Cardiac muscle cell (in vitro differentiated cells and primary cell): ENCODE results near the gene FBXW2. TPM values are rescaled to one million over a fixed set of nuclear protein-coding genes. Genes with fewer than 3 reads are reported as not detected.
A peak's percentile ranks its signal among the peaks of the same experiment; 100 is the strongest.
"Not testable (repeated sequence)": the region's sequence is repeated elsewhere in the genome, so short reads cannot be mapped to it uniquely, and the experiment has no call there.

ENCODE experiments used
- DNase-seq, 2 donors: peaks; one replicate each; pipeline versions ENCODE4 v3.0.0 to v3.0.0-alpha.2; 2010 to 2017; ENCODE audit warnings: low read depth in 1 of 2, low spot score in 1 of 2
- H3K27ac ChIP-seq: fragments of 200-600 bp; sonication (generic); 2 replicates; pipeline ENCODE4 v1.5.1; 2016
- H3K27me3 ChIP-seq: fragments of 200-600 bp; sonication (generic); 2 replicates; pipeline ENCODE4 v1.6.0; 2016; ENCODE audit warnings: control low read depth
- H3K36me3 ChIP-seq: fragments of 200-600 bp; sonication (generic); 2 replicates; pipeline ENCODE4 v1.5.1; 2016; ENCODE audit warnings: control low read depth
- H3K4me1 ChIP-seq: fragments of 200-600 bp; sonication (generic); 2 replicates; pipeline ENCODE4 v1.8.1; 2017; ENCODE audit warnings: low read depth, mild to moderate bottlenecking, mixed run types
- H3K4me3 ChIP-seq: fragments of 200-600 bp; sonication (generic); 2 replicates; pipeline ENCODE4 v1.5.1; 2016; ENCODE audit warnings: mild to moderate bottlenecking
- H3K9me3 ChIP-seq: fragments of 200-600 bp; sonication (generic); 2 replicates; pipeline ENCODE4 v1.5.1; 2017; ENCODE audit warnings: low read depth, mild to moderate bottlenecking, control low read depth
- polyA plus RNA-seq: library from polyadenylated mRNA; unstranded; fragments of >200 nt; fragmentation: Nextera tagmentation; extraction: Ambion mirVana; gene quantifications from 2 replicates; pipeline ENCODE4 v1.2.1, GENCODE V29; 2016
- total RNA-seq: library from RNA; depleted of rRNA; stranded (reverse); fragments of >200 nt; gene quantifications from 2 replicates; pipeline ENCODE4 v1.2.3, GENCODE V29; 2016
- TF ChIP-seq, protein P1 (sequence below): IDR thresholded peaks from 2 replicates; pipeline ENCODE4 v1.5.1; 2012; ENCODE audit warnings: low read depth, mild to moderate bottlenecking, low read length

Gene FBXW2
- total and polyA plus RNA-seq, 2 experiments from 2014 or later, result 36.5 to 45.5 TPM

DNA sequence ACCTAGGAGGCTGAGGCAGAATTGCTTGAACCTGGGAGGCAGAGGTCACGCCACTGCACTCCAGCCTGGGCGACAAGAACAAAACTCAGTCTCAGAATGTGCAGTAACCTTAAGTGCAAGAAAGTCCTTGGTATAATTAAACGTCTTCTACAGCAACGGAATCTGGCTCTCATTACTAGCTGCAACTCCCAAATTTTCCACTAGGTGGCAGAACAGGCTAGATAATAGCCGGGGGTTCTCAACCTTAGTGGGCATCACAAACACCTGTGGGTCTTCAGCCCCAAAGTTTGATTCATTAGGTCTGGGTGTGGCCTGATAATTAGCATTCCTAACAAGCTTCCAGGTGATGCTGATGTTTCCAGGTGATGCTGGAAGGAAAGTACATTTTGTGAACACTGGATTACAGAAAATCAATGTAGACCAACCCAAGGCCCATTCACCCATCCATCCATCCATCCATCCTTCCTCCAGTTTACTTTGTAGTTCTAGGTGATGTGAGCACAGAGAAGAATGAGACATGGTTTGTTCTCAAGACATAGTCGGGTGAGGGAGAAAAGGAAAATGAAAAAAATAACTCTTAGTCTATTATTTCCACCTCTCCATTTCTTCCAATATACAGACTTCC lies 37.3 kb downstream of the FBXW2 start:
- no peak overlapping the region for H3K27ac ChIP-seq
- no peaks in the 10 kb centered on the region for H3K36me3 ChIP-seq
- TF ChIP-seq, protein P1, sequence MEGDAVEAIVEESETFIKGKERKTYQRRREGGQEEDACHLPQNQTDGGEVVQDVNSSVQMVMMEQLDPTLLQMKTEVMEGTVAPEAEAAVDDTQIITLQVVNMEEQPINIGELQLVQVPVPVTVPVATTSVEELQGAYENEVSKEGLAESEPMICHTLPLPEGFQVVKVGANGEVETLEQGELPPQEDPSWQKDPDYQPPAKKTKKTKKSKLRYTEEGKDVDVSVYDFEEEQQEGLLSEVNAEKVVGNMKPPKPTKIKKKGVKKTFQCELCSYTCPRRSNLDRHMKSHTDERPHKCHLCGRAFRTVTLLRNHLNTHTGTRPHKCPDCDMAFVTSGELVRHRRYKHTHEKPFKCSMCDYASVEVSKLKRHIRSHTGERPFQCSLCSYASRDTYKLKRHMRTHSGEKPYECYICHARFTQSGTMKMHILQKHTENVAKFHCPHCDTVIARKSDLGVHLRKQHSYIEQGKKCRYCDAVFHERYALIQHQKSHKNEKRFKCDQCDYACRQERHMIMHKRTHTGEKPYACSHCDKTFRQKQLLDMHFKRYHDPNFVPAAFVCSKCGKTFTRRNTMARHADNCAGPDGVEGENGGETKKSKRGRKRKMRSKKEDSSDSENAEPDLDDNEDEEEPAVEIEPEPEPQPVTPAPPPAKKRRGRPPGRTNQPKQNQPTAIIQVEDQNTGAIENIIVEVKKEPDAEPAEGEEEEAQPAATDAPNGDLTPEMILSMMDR, result peak; percentile 80

DNA sequence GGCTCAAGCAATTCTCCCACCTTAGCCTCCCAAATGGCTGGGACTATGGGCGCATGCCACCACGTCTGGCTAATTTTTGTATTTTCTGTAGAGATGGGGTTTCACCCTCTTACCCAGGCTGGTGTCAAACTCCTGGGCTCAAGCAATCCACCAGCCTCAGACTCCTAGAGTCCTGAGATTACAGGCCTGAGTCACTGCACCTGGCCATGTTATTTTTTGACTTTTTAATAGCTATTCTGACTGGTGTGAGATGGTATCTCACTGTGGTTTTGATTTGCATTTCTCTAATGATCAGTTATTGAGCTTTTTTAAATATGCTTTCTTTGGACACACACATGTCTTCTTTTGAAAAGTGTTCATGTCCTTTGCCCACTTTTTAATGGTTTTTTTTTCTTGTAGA lies 38.2 kb downstream of the FBXW2 start:
- Histone ChIP-seq H3K27me3 (no peaks in the 10 kb centered on the region), H3K27ac (no peak overlapping the region), H3K9me3 (no peaks in the 10 kb centered on the region), H3K36me3 (no peaks in the 10 kb centered on the region), H3K4me1 (no peaks in the 10 kb centered on the region), H3K4me3 (no peak overlapping the region)
- DNase-seq, result no peak
- TF ChIP-seq, protein P1, result no peak

More for the DNA sequence above, 37.3 kb downstream of the FBXW2 start:
- Histone ChIP-seq H3K9me3 (no peaks in the 10 kb centered on the region), H3K4me1 (no peaks in the 10 kb centered on the region), H3K4me3 (no peak overlapping the region), H3K27me3 (no peaks in the 10 kb centered on the region)
- DNase-seq, result peak; percentile 55 to 69

DNA sequence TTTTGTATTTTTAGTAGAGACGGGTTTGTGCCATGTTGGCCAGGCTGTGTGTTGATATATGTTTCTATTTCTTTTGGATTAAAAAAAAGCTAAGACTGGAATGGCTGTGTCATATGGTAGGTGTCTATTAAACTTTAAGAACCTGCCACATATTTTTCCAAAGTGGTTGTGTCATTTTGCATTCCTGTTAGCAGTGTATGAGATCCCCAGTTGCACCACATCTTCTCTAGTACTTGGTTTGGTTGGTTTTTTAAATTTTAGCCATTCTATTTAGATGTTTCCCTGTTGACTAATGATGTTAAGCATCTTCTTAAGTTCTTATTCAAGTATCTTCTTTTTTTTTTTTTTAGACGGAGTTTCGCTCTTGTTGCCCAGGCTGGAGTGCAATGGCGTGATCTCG lies 42.8 kb downstream of the FBXW2 start:
- TF ChIP-seq, protein P1, result no peak
- no peaks in the 10 kb centered on the region for H3K4me1 ChIP-seq
- no peaks in the 10 kb centered on the region for H3K27me3 ChIP-seq
- no peak for DNase-seq
- no peak overlapping the region for H3K27ac ChIP-seq
- H3K36me3 ChIP-seq, result no peaks in the 10 kb centered on the region
- H3K4me3 ChIP-seq, result no peak overlapping the region
- H3K9me3 ChIP-seq, result no peaks in the 10 kb centered on the region

DNA sequence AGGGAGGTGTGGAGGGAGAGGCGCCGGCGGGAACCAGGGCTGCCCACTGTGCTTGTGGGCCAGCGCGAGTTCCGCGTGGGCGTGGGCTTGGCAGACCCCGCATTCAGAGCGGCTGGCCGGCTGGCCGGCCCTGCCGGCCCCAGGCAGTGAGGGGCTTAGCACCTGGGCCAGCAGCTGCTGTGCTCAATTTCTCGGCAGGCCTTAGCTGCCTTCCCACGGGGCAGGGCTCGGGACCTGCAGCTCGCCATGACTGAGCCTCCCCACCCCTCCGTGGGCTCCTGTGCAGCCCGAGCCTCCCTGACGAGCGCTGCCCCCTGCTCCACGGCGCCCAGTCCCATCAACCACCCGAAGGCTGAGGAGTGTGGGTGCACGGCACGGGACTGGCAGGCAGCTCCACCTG lies 46.9 kb downstream of the FBXW2 start:
- not testable (repeated sequence) for DNase-seq

DNA sequence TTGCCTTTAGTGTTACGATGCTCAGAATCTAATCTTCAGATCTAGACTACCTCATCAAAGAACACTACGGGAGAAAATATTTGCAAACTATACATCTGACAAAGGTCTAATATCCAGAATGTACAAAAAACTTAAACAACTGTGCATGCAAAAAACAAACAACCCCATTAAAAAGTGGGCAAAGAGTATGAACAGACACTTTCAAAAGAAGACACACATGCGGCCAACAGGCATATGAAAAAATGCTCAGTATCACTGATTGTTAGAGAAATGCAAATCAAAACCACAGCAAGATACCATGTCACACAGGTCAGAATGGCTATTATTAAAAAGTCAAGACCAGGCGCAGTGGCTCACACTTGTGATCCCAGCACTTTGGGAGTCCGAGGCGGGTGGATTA lies 47.9 kb downstream of the FBXW2 start:
- Histone ChIP-seq H3K4me1 (no peaks in the 10 kb centered on the region), H3K9me3 (no peaks in the 10 kb centered on the region), H3K27me3 (no peaks in the 10 kb centered on the region), H3K4me3 (no peak overlapping the region), H3K36me3 (no peaks in the 10 kb centered on the region), H3K27ac (no peak overlapping the region)
- DNase-seq, result no peak
- TF ChIP-seq, protein P1, result no peak

More for the DNA sequence above, 46.9 kb downstream of the FBXW2 start:
- not testable (repeated sequence) for H3K27me3 ChIP-seq, H3K4me1 ChIP-seq, H3K36me3 ChIP-seq, H3K9me3 ChIP-seq, H3K27ac ChIP-seq, H3K4me3 ChIP-seq

DNA sequence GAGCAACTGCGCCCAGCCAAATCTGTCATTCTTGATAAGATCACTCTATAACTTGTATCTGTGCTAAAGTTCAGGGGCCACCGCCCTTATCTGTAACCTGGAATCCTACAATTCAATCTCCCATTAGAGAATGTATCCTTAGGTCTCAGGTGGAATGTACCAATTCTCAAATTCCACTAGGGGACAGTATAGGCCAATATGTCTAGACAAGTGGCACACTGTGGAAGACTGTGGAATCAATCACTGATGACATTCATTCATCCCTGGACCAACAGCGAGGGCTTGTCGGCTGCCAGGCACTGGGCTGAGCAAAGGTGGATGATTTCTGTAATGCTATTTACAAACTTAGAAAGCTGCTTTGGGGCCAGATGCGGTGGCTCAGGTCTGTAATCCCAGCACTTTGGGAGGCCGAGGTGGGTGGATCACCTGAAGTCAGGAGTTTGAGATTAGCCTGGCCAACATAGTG lies 50.2 kb downstream of the FBXW2 start:
- no peaks in the 10 kb centered on the region for H3K9me3 ChIP-seq
- TF ChIP-seq, protein P1, result peak; percentile 64
- H3K27ac ChIP-seq, result no peak overlapping the region
- H3K4me3 ChIP-seq, result no peak overlapping the region
- H3K27me3 ChIP-seq, result no peaks in the 10 kb centered on the region
- no peaks in the 10 kb centered on the region for H3K4me1 ChIP-seq
- H3K36me3 ChIP-seq, result no peaks in the 10 kb centered on the region
- peak; percentile 30 to 42 for DNase-seq
